ENCODE results near the gene CGNL1.

DNA sequence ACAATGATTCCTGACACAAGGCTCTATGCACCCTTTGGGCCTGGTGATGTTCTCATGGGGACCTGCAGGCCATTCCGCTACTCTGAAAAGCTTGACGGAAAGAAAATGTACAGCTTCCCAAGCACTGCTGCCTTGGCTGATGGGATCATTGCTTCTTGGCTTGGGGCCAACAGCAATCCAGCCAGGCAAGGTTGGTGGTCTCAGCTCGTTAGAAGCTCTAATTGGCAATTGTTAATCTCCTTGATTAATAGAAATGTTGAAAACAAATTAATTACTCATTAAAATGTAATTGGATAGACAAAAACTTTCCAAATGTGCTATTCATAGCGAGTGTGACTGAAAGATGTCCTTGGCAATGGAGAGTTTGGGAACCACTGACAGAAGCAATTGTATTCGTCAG is 199.1 kb downstream of the CGNL1 start:
- TF ChIP-seq, protein P1, sequence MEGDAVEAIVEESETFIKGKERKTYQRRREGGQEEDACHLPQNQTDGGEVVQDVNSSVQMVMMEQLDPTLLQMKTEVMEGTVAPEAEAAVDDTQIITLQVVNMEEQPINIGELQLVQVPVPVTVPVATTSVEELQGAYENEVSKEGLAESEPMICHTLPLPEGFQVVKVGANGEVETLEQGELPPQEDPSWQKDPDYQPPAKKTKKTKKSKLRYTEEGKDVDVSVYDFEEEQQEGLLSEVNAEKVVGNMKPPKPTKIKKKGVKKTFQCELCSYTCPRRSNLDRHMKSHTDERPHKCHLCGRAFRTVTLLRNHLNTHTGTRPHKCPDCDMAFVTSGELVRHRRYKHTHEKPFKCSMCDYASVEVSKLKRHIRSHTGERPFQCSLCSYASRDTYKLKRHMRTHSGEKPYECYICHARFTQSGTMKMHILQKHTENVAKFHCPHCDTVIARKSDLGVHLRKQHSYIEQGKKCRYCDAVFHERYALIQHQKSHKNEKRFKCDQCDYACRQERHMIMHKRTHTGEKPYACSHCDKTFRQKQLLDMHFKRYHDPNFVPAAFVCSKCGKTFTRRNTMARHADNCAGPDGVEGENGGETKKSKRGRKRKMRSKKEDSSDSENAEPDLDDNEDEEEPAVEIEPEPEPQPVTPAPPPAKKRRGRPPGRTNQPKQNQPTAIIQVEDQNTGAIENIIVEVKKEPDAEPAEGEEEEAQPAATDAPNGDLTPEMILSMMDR (IDR thresholded peaks at IDR 0.05; ENCODE audit: insufficient read depth, low read length), result no peak
- TF ChIP-seq, protein P2, sequence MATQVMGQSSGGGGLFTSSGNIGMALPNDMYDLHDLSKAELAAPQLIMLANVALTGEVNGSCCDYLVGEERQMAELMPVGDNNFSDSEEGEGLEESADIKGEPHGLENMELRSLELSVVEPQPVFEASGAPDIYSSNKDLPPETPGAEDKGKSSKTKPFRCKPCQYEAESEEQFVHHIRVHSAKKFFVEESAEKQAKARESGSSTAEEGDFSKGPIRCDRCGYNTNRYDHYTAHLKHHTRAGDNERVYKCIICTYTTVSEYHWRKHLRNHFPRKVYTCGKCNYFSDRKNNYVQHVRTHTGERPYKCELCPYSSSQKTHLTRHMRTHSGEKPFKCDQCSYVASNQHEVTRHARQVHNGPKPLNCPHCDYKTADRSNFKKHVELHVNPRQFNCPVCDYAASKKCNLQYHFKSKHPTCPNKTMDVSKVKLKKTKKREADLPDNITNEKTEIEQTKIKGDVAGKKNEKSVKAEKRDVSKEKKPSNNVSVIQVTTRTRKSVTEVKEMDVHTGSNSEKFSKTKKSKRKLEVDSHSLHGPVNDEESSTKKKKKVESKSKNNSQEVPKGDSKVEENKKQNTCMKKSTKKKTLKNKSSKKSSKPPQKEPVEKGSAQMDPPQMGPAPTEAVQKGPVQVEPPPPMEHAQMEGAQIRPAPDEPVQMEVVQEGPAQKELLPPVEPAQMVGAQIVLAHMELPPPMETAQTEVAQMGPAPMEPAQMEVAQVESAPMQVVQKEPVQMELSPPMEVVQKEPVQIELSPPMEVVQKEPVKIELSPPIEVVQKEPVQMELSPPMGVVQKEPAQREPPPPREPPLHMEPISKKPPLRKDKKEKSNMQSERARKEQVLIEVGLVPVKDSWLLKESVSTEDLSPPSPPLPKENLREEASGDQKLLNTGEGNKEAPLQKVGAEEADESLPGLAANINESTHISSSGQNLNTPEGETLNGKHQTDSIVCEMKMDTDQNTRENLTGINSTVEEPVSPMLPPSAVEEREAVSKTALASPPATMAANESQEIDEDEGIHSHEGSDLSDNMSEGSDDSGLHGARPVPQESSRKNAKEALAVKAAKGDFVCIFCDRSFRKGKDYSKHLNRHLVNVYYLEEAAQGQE (IDR thresholded peaks at IDR 0.05; ENCODE audit: insufficient replicate concordance, low read depth), result no peak
- no peak for TF ChIP-seq POLR2AphosphoS5 (IDR thresholded peaks at IDR 0.05; ENCODE audit: low read depth)
- no peak for TF ChIP-seq SPI1 (IDR thresholded peaks at IDR 0.05; ENCODE audit: borderline replicate concordance, low read depth)
- TF ChIP-seq GABPA (IDR thresholded peaks at IDR 0.05; ENCODE audit: low read depth), result no peak

All from HL-60 (cell line).